ENCODE results near the gene POLE.

DNA sequence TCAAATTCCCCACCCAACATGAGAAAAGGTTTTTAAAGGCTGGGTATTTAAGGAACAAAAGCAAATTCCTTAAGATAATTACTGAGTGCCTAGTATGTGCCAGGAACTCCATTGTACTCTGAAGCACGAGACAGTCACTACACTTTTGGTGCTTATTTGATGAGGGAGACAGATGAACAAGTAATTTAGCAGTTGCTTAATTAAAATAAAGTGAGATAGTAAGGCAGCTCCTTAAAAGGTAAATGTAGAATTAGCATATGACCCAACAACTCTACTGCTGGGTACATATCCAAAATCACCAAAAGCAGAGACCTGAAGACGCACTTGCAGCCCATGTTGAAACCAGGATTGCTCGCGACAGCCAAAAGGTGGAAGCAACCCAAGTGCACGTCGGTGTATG is 21.3 kb downstream of the POLE start:
- TF ChIP-seq POLR2A (IDR thresholded peaks at IDR 0.05; ENCODE audit: low read depth, low read length): no peak
- no peak for TF ChIP-seq POLR2AphosphoS5 (IDR thresholded peaks at IDR 0.05; ENCODE audit: low read depth, low read length)
- TF ChIP-seq SPI1 (IDR thresholded peaks at IDR 0.05; ENCODE audit: low read depth, low read length): no peak
- TF ChIP-seq TAF1 (IDR thresholded peaks at IDR 0.05; ENCODE audit: low read depth, low read length): no peak
- TF ChIP-seq PAX5 (IDR thresholded peaks at IDR 0.05; ENCODE audit: insufficient read depth, low read length, severe bottlenecking): no peak

All from GM12891 (cell line).